GM12864 (cell line): ENCODE measurements around the gene ILRUN.
A peak's percentile ranks its signal among the peaks of the same experiment; 100 is the strongest.
"Not testable (repeated sequence)": the region's sequence is repeated elsewhere in the genome, so short reads cannot be mapped to it uniquely, and the experiment has no call there.

ENCODE experiments used
- DNase-seq: peaks from one replicate; pipeline ENCODE4 v3.0.0-alpha.2; 2011; ENCODE audit warnings: low read depth
- H3K4me3 ChIP-seq: 2 replicates; pipeline ENCODE4 v1.5.1; 2011; ENCODE audit warnings: mild to moderate bottlenecking, low read depth, low read length, control low read depth
- TF ChIP-seq, protein P1 (sequence below): IDR thresholded peaks from 2 replicates; pipeline ENCODE4 v1.5.1; 2011; ENCODE audit warnings: low read depth, mild to moderate bottlenecking, moderate library complexity, low read length, control low read depth, inconsistent platforms; ENCODE audit errors: missing control alignments

The ILRUN gene

DNA sequence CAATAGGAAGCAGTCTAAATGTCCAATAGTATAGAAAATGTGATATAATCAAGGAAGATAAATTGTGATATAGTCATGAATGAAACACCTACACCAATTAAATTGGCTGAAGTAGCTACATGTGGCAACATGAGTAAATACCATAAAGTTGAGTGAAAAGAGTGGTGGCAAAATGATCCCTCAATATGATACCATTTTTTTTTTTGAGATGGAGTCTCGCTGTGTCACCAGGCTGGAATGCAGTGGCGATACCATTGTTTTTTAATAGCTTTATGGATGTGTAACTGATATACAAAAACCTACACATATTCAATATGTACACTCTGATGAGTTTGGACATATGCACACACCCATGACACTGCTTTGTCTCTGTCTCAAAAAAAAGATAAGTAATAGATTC lies 20.9 kb upstream of the ILRUN start:
- TF ChIP-seq, protein P1, sequence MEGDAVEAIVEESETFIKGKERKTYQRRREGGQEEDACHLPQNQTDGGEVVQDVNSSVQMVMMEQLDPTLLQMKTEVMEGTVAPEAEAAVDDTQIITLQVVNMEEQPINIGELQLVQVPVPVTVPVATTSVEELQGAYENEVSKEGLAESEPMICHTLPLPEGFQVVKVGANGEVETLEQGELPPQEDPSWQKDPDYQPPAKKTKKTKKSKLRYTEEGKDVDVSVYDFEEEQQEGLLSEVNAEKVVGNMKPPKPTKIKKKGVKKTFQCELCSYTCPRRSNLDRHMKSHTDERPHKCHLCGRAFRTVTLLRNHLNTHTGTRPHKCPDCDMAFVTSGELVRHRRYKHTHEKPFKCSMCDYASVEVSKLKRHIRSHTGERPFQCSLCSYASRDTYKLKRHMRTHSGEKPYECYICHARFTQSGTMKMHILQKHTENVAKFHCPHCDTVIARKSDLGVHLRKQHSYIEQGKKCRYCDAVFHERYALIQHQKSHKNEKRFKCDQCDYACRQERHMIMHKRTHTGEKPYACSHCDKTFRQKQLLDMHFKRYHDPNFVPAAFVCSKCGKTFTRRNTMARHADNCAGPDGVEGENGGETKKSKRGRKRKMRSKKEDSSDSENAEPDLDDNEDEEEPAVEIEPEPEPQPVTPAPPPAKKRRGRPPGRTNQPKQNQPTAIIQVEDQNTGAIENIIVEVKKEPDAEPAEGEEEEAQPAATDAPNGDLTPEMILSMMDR = no peak
- H3K4me3 ChIP-seq = no peak overlapping the region
- no peak for DNase-seq

DNA sequence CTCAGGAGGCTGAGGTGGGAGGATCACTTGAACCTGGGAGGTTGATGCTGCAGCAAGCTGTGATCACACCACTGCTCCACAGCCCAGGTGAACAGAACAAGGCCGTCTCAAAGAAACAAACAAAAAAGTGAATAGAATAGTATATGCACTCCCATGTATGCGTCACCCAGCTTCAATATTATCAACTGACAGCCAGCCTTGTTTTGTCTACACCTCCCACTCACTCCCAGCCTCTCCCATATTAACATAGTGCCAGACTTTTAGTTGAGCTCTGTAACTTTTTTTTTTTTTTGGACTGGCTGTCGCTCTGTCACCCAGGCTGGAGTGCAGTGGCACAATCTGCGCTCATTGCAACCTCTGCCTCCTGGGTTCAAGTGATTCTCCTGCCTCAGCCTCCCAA lies 18.1 kb upstream of the ILRUN start:
- no peak for DNase-seq
- TF ChIP-seq, protein P1 = no peak

GRCh38 chr6:34712881-34713280 lies 16.3 kb upstream of the ILRUN start:
- not testable (repeated sequence) for DNase-seq, H3K4me3 ChIP-seq

More for the DNA sequence above, 18.1 kb upstream of the ILRUN start:
- H3K4me3 ChIP-seq = no peak overlapping the region

- no peak for DNase-seq
- no peak overlapping the region for H3K4me3 ChIP-seq
- TF ChIP-seq, protein P1 = no peak
Observed at GRCh38 chr6:34709386-34709785, 12.8 kb upstream of the ILRUN start.

DNA sequence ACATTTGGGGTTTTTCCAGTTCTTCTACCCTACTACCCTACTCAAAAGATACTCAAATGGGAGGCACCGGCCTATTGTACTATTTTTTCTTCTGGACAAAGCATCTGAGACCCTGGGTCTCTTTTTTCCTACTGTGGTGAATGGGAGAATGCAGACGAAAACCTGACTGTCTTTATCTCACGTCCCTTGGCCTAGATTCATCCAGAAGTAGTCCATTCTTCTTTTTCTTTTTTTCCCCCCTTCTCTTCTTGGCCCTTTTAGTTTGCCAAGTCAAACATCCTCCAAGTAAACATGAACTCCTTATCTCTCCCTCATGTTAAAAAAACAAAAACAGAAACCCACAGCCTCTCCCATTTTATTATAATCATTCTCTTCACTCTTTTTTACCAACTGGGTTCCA lies 8.7 kb upstream of the ILRUN start:
- no peak for DNase-seq
- TF ChIP-seq, protein P1 = no peak
- H3K4me3 ChIP-seq = no peak overlapping the region

DNA sequence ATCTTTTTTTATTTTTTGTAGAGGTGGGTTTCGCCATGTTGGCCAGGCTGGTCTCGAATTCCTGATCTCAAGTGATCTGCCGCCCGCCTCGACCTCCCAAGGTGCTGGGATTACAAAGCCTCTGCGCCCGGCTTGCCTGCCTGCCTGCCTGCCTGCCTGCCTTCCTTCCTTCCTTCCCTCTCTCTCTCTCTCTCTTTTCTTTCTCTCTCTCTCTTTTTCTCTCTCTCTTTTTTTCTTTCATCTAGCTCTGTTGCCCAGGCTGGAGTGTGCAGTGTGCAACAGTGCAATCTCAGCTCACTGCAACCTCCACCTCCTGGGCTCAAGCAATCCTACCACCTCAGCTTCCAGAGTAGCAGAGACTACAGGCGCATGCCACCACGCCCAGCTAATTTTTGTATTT lies 4.6 kb upstream of the ILRUN start:
- TF ChIP-seq, protein P1 = no peak
- no peak overlapping the region for H3K4me3 ChIP-seq
- no peak for DNase-seq

GRCh38 chr6:34697904-34698559 lies 1.5 kb upstream of the ILRUN start:
- peak overlapping the region; percentile 96 for H3K4me3 ChIP-seq
- no peak for DNase-seq
- TF ChIP-seq, protein P1 = no peak
